IMR-90 (cell line): ENCODE measurements around the gene EFNA5. TPM values are rescaled to one million over a fixed set of nuclear protein-coding genes. Genes with fewer than 3 reads are reported as not detected.
A peak's percentile ranks its signal among the peaks of the same experiment; 100 is the strongest.

Experiments used
- ATAC-seq: fragments of 200-7000 bp; cut with Tn5 transposase; 2 replicates; pipeline ENCODE4 v1.9.1; 2020; ENCODE audit warnings: low read depth, mild to moderate bottlenecking, moderate library complexity
- BruUV-seq: library from RNA; stranded (reverse); fragments of 400-500 nt; replicated peaks from 2 replicates; lab custom pipeline; 2021; lab: Mats Ljungman, UMichigan
- CTCF ChIA-PET: fragments of 300-600 bp; formaldehyde crosslinking; extraction: SDS; loops from one replicate; lab custom pipeline; 2021; ENCODE audit warnings: antibody characterized with exemption; lab: Yijun Ruan, JAX
- POLR2A ChIA-PET: fragments of 300-600 bp; sonication (Branson Sonifier 250); formaldehyde crosslinking; loops from one replicate; lab custom pipeline; 2022; ENCODE audit warnings: antibody characterized with exemption; ENCODE audit not compliant: unreplicated experiment; lab: Charles Lee
- DNase-seq: peaks from one replicate; pipeline ENCODE4 v3.0.0; 2013
- H2AFZ ChIP-seq: replicated peaks from 2 replicates; pipeline ENCODE3; 2013; ENCODE audit warnings: low read length, mild to moderate bottlenecking; ENCODE audit not compliant: poor library complexity
- H2AK5ac ChIP-seq: 2 replicates; pipeline ENCODE4 v1.6.1; 2013; ENCODE audit warnings: low read depth, low read length, inconsistent platforms
- H2AK9ac ChIP-seq: replicated peaks from 2 replicates; pipeline ENCODE3; 2013; ENCODE audit warnings: mild to moderate bottlenecking, low read depth, low read length, moderate library complexity; ENCODE audit not compliant: poor library complexity
- H2BK120ac ChIP-seq: 2 replicates; pipeline ENCODE4 v1.6.1; 2013; ENCODE audit warnings: low read depth, low read length, inconsistent platforms
- H2BK15ac ChIP-seq: 3 replicates; pipeline ENCODE4 v1.6.1; 2013; ENCODE audit warnings: low read depth, low read length, inconsistent platforms
- H2BK20ac ChIP-seq: 2 replicates; pipeline ENCODE4 v1.6.1; 2013; ENCODE audit warnings: low read depth, mild to moderate bottlenecking, inconsistent platforms, low read length, moderate library complexity
- H2BK5ac ChIP-seq: 2 replicates; pipeline ENCODE4 v1.6.1; 2013; ENCODE audit warnings: mild to moderate bottlenecking, low read depth, low read length, inconsistent platforms; ENCODE audit not compliant: poor library complexity, severe bottlenecking
- H3K14ac ChIP-seq: replicated peaks from 2 replicates; pipeline ENCODE4 v1.6.1; 2013; ENCODE audit warnings: low read depth, low read length, inconsistent platforms
- H3K18ac ChIP-seq: 2 replicates; pipeline ENCODE4 v1.6.1; 2013; ENCODE audit warnings: low read depth, low read length, control low read depth
- H3K23ac ChIP-seq: 2 replicates; pipeline ENCODE4 v1.6.1; 2013; ENCODE audit warnings: low read depth, low read length, inconsistent platforms
- H3K27ac ChIP-seq: 2 replicates; pipeline ENCODE4 v1.5.1; 2013; ENCODE audit warnings: mild to moderate bottlenecking, control low read depth, low read length; ENCODE audit not compliant: insufficient read depth
- H3K27me3 ChIP-seq: 2 replicates; pipeline ENCODE4 v1.6.1; 2013; ENCODE audit warnings: low read length; ENCODE audit not compliant: control insufficient read depth, insufficient read depth
- H3K36me3 ChIP-seq: 2 replicates; pipeline ENCODE4 v1.6.1; 2013; ENCODE audit warnings: low read length, mixed read lengths; ENCODE audit not compliant: control insufficient read depth, insufficient read depth
- H3K4ac ChIP-seq: 2 replicates; pipeline ENCODE4 v1.6.1; 2013; ENCODE audit warnings: low read depth, low read length, inconsistent platforms
- H3K4me1 ChIP-seq: 2 replicates; pipeline ENCODE4 v1.6.1; 2013; ENCODE audit warnings: low read length, mixed read lengths; ENCODE audit not compliant: control insufficient read depth, insufficient read depth
- H3K4me2 ChIP-seq: 2 replicates; pipeline ENCODE4 v1.6.1; 2013; ENCODE audit warnings: low read depth, mild to moderate bottlenecking, control low read depth, low read length, moderate library complexity
- H3K4me3 ChIP-seq: 2 replicates; pipeline ENCODE4 v1.5.1; 2013; ENCODE audit warnings: low read depth, mild to moderate bottlenecking, control low read depth, low read length, moderate library complexity; ENCODE audit not compliant: insufficient read depth
- H3K56ac ChIP-seq: 2 replicates; pipeline ENCODE4 v1.6.1; 2013; ENCODE audit warnings: low read length, inconsistent platforms; ENCODE audit not compliant: insufficient read depth; ENCODE audit errors: extremely low read depth
- H3K79me1 ChIP-seq, 2 experiments: 2 replicates each; pipeline ENCODE4 v1.6.1; 2013; ENCODE audit warnings: low read length in 2 of 2, inconsistent platforms in 1 of 2, low read depth in 1 of 2
- H3K9ac ChIP-seq: 2 replicates; pipeline ENCODE4 v1.6.1; 2013; ENCODE audit warnings: low read depth, low read length, control low read depth
- H3K9me1 ChIP-seq: 2 replicates; pipeline ENCODE4 v1.6.1; 2013; ENCODE audit warnings: low read length, inconsistent platforms; ENCODE audit not compliant: insufficient read depth
- H3K9me3 ChIP-seq: 2 replicates; pipeline ENCODE4 v1.6.1; 2013; ENCODE audit warnings: low read length; ENCODE audit not compliant: control insufficient read depth, insufficient read depth
- H4K20me1 ChIP-seq: 2 replicates; pipeline ENCODE4 v1.6.1; 2013; ENCODE audit warnings: low read length, inconsistent platforms; ENCODE audit not compliant: insufficient read depth
- H4K5ac ChIP-seq: 2 replicates; pipeline ENCODE4 v1.6.1; 2013; ENCODE audit warnings: mild to moderate bottlenecking, low read depth, low read length, control low read depth
- H4K8ac ChIP-seq, 2 experiments: 2 replicates each; pipeline ENCODE4 v1.6.1; 2013; ENCODE audit warnings: low read depth in 2 of 2, low read length in 2 of 2, control low read depth in 1 of 2, inconsistent platforms in 1 of 2
- H4K91ac ChIP-seq: 2 replicates; pipeline ENCODE4 v1.6.1; 2013; ENCODE audit warnings: low read depth, low read length, inconsistent platforms; ENCODE audit not compliant: insufficient read depth
- MXI1 ChIP-seq: IDR thresholded peaks from 2 replicates; pipeline ENCODE4 v1.6.1; 2012; ENCODE audit warnings: low read depth, mild to moderate bottlenecking, low read length, moderate library complexity, borderline replicate concordance
- NFE2L2 ChIP-seq: fragments of 150-350 bp; IDR thresholded peaks from 2 replicates; pipeline ENCODE4 v1.6.1; 2016; ENCODE audit warnings: low read depth, mild to moderate bottlenecking, low read length
- WGBS, 2 experiments: methylation state at CpG; one replicate each; pipeline versions ENCODE4 v1.1.5 to v1.1.7; 2013; ENCODE audit warnings: missing lambda C conversion rate in 2 of 2; ENCODE audit not compliant: insufficient read length in 1 of 2; ENCODE audit errors: extremely low coverage in 2 of 2; 5-methylcytosine and 5-hydroxymethylcytosine counted together
- dilution Hi-C: fragments of 300-500 bp; cut with HindIII; formaldehyde crosslinking; loops from one replicate; pipeline ENCODE4 v1.14.3; 2018; ENCODE audit warnings: low sequenced_read_pairs; ENCODE audit not compliant: unreplicated experiment
- in situ Hi-C: fragments of 300-500 bp; cut with MboI; formaldehyde crosslinking; loops from 3 replicates; pipeline ENCODE4 v1.14.3; 2019; ENCODE audit warnings: low sequenced_read_pairs, inconsistent platforms, mixed read lengths
- intact Hi-C: fragments of 100-400 bp; cut with micrococcal nuclease; formaldehyde crosslinking; loops from 2 replicates; pipeline ENCODE4 v1.10.0; 2022
- polyA plus RNA-seq, 3 experiments: library from polyadenylated mRNA; depleted of rRNA; stranded (reverse); fragments of >200 nt; gene quantifications; 2 replicates each; pipeline ENCODE4 v1.2.3, GENCODE V29; 2012; ENCODE audit warnings: low replicate concordance in 1 of 3
- total RNA-seq: library from RNA; depleted of rRNA; stranded (reverse); fragments of >200 nt; gene quantifications from 2 replicates; pipeline ENCODE4 v1.2.3, GENCODE V29; 2012

EFNA5 gene
- total and polyA plus RNA-seq, 2 of the 4 experiments (the other 2 are of a cell fraction) = 1.5 to 1.6 TPM

- Histone ChIP-seq H3K23ac (no peak overlapping the region; the same call in 1 of the 2 replicates), H2AK5ac (no peak overlapping the region), H2BK5ac (no peak overlapping the region), H3K56ac (no peak overlapping the region), H3K27ac (no peak overlapping the region), H4K5ac (no peak overlapping the region), H3K4ac (no peak overlapping the region), H2BK15ac (no peak overlapping the region), H3K4me1 (0 out of 2 replicates have a peak, but pooled peaks cover 2% of the 10 kb centered on the region), H3K18ac (no peak overlapping the region), H3K14ac (0 out of 2 replicates have a peak overlapping the region, but pooled peaks have one; percentile 9), H4K8ac (no peak overlapping the region), H3K9ac (no peak overlapping the region), H3K4me3 (no peak overlapping the region), H3K4me2 (no peak overlapping the region), H2BK120ac (no peak overlapping the region), H3K9me3 (no peaks in the 10 kb centered on the region), H3K79me1 (no peaks in the 10 kb centered on the region), H3K9me1 (no peaks in the 10 kb centered on the region; the same call in 1 of the 2 replicates), H2AK9ac (no peak overlapping the region), H2BK20ac (peak overlapping the region; percentile 21; the same call in 1 of the 2 replicates), H4K20me1 (no peaks in the 10 kb centered on the region), H3K36me3 (no peaks in the 10 kb centered on the region), H2AFZ (no peak overlapping the region), H4K91ac (no peak overlapping the region), H3K27me3 (no peaks in the 10 kb centered on the region)
- no CpG with 5 or more reads among the region's 10 CpGs for WGBS, 2 experiments
- no TSS peak for BruUV-seq
- intact Hi-C loops (no loop called here), dilution Hi-C loops (no loop called here), in situ Hi-C loops (no loop called here)
- ChIA-PET POLR2A (no interaction called here), CTCF (no interaction called here)
- no peak for ATAC-seq
- no peak for DNase-seq
- TF ChIP-seq NFE2L2 (0 out of 2 replicates have a peak, but pooled peaks have one; percentile 20), MXI1 (no peak)
These were observed 104.7 kb downstream of the EFNA5 start for GRCh38 chr5:107565791-107566767.
